Hepatocyte (in vitro differentiated cells): Measurements from ENCODE around the gene GATD1. TPM values are rescaled to one million over a fixed set of nuclear protein-coding genes. Genes with fewer than 3 reads are reported as not detected.

Source experiments
- DNase-seq: peaks from one replicate; pipeline ENCODE4 v3.0.0-alpha.2; 2016; ENCODE audit warnings: low spot score
- H2AFZ ChIP-seq: fragments of 200-600 bp; sonication (generic); 2 replicates; pipeline ENCODE4 v1.6.0; 2016; ENCODE audit warnings: antibody characterized with exemption, mild to moderate bottlenecking
- H3K27ac ChIP-seq: fragments of 200-600 bp; sonication (generic); 2 replicates; pipeline ENCODE4 v1.5.1; 2016; ENCODE audit warnings: mild to moderate bottlenecking
- H3K27me3 ChIP-seq: fragments of 200-600 bp; sonication (generic); 2 replicates; pipeline ENCODE4 v1.6.1; 2016
- H3K36me3 ChIP-seq: fragments of 200-600 bp; sonication (generic); replicated peaks from 2 replicates; pipeline ENCODE4 v1.5.1; 2016; ENCODE audit warnings: low read depth; ENCODE audit not compliant: insufficient read depth
- H3K4me1 ChIP-seq: fragments of 200-600 bp; sonication (generic); 2 replicates; pipeline ENCODE4 v1.5.1; 2016; ENCODE audit warnings: mild to moderate bottlenecking, moderate library complexity; ENCODE audit not compliant: insufficient read depth
- H3K4me2 ChIP-seq: fragments of 200-600 bp; sonication (generic); 2 replicates; pipeline ENCODE4 v1.6.0; 2016
- H3K4me3 ChIP-seq: fragments of 200-600 bp; sonication (generic); 2 replicates; pipeline ENCODE4 v1.5.1; 2016; ENCODE audit warnings: mild to moderate bottlenecking
- H3K79me2 ChIP-seq: fragments of 200-600 bp; sonication (generic); 2 replicates; pipeline ENCODE4 v1.6.0; 2017; ENCODE audit warnings: mild to moderate bottlenecking
- H3K9me2 ChIP-seq: fragments of 200-600 bp; sonication (generic); replicated peaks from 2 replicates; pipeline ENCODE4 v1.6.0; 2017; ENCODE audit warnings: mild to moderate bottlenecking; ENCODE audit not compliant: insufficient read depth
- H3K9me3 ChIP-seq: fragments of 200-600 bp; sonication (generic); 2 replicates; pipeline ENCODE4 v1.5.1; 2016; ENCODE audit warnings: low read depth, mild to moderate bottlenecking
- H4K20me1 ChIP-seq: fragments of 200-600 bp; sonication (generic); 2 replicates; pipeline ENCODE4 v1.6.0; 2016; ENCODE audit warnings: mild to moderate bottlenecking; ENCODE audit not compliant: insufficient read depth, poor library complexity, severe bottlenecking
- CTCF ChIP-seq: fragments of 200-600 bp; sonication (generic); IDR thresholded peaks from 2 replicates; pipeline ENCODE4 v1.5.1; 2016; ENCODE audit warnings: antibody characterized with exemption, mild to moderate bottlenecking; ENCODE audit not compliant: poor library complexity
- EZH2 ChIP-seq: fragments of 200-600 bp; sonication (generic); IDR thresholded peaks from 2 replicates; pipeline ENCODE4 v1.6.1; 2016; ENCODE audit warnings: antibody characterized with exemption, mild to moderate bottlenecking, borderline replicate concordance
- EZH2phosphoT487 ChIP-seq: fragments of 200-600 bp; sonication (generic); IDR thresholded peaks from one replicate; pipeline ENCODE4 v1.6.1; 2018; ENCODE audit warnings: antibody characterized with exemption, mild to moderate bottlenecking, low read depth, moderate library complexity; ENCODE audit not compliant: unreplicated experiment, severe bottlenecking
- WGBS: methylation state at CpG from one replicate; pipeline ENCODE4 v1.1.6; 2016; ENCODE audit warnings: low lambda C conversion rate; ENCODE audit errors: missing lambda C conversion rate; 5-methylcytosine and 5-hydroxymethylcytosine counted together
- polyA plus RNA-seq: library from polyadenylated mRNA; unstranded; fragments of >200 nt; fragmentation: Nextera tagmentation; extraction: Ambion mirVana; gene quantifications from 2 replicates; pipeline ENCODE4 v1.2.1, GENCODE V29; 2016
- total RNA-seq: library from RNA; depleted of rRNA; stranded (reverse); fragments of >200 nt; gene quantifications from 2 replicates; pipeline ENCODE4 v1.2.3, GENCODE V29; 2014

The GATD1 gene
- total and polyA plus RNA-seq, 2 experiments from 2014 or later, result 24.2 to 29.0 TPM

DNA sequence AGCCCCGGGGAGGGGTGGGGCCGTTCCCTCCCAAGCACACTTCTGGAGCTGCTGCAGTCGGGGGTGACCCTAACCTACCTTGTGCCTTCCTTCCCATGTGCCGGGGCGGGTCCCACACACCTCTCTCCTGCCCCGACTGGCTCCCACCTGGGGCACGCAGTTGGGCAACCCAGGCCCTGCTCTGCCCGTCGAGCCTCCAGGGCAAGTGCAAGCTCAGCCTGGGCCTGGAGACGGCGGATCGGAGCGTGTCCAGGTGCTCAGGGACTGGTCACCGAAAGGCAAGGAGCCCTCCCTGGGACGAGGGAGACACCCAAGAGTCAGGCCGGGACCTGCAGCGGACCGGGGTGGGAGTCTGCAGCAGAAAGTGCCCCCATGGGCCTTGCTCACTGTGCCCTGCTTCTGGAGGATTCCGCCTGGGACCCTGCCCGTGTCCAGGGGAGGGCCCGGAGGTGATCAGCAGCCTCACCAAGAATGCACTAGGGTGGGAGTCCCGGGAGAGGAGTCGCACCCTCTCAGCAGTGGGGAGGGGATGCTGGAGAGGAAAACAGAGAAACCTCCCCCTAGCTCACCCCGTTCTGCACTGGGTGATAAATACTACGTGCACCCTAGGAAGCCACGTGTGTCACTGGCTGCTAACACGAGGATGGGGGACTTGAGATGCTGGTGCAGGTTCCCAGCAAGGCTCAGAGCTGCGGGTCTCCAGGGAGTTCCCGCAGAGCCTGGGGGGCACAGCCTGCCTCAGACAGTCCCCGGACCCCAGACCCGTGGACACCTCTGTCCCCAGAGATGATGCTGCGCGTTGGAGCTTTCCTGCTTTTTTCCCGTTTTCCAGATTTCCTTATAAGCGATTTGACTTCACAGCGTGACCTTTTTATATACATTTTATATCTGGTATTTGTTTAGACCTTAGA, 5.2 kb upstream of the GATD1 start:
- Histone ChIP-seq H3K4me2 (peak overlapping the region; percentile 35), H2AFZ (no peak overlapping the region), H3K27me3 (no peaks in the 10 kb centered on the region), H3K4me3 (no peak overlapping the region), H3K9me3 (no peaks in the 10 kb centered on the region), H4K20me1 (peaks cover 4% of the 10 kb centered on the region), H3K79me2 (peaks cover 17% of the 10 kb centered on the region), H3K4me1 (peaks cover 18% of the 10 kb centered on the region), H3K36me3 (no peaks in the 10 kb centered on the region), H3K9me2 (no peaks in the 10 kb centered on the region), H3K27ac (peak overlapping the region; percentile 2)
- TF ChIP-seq EZH2phosphoT487 (no peak), EZH2 (no peak), CTCF (no peak)
- WGBS, result 83% methylated on average over 35 of the region's 36 CpGs
- no peak for DNase-seq

GRCh38 chr11:779955-780532, 2.8 kb upstream of the GATD1 start:
- DNase-seq, result no peak
- Histone ChIP-seq H3K9me2 (no peaks in the 10 kb centered on the region), H3K79me2 (peaks cover 40% of the 10 kb centered on the region), H3K4me1 (peaks cover 31% of the 10 kb centered on the region), H2AFZ (no peak overlapping the region), H3K27me3 (no peaks in the 10 kb centered on the region), H3K4me3 (no peak overlapping the region), H3K4me2 (no peak overlapping the region), H3K27ac (no peak overlapping the region), H3K36me3 (no peaks in the 10 kb centered on the region), H4K20me1 (peaks cover 21% of the 10 kb centered on the region), H3K9me3 (no peaks in the 10 kb centered on the region)
- no peak for TF ChIP-seq CTCF
- no peak for TF ChIP-seq EZH2phosphoT487
- TF ChIP-seq EZH2, result no peak
- WGBS, result 98% methylated on average over 16 of the region's 16 CpGs

DNA sequence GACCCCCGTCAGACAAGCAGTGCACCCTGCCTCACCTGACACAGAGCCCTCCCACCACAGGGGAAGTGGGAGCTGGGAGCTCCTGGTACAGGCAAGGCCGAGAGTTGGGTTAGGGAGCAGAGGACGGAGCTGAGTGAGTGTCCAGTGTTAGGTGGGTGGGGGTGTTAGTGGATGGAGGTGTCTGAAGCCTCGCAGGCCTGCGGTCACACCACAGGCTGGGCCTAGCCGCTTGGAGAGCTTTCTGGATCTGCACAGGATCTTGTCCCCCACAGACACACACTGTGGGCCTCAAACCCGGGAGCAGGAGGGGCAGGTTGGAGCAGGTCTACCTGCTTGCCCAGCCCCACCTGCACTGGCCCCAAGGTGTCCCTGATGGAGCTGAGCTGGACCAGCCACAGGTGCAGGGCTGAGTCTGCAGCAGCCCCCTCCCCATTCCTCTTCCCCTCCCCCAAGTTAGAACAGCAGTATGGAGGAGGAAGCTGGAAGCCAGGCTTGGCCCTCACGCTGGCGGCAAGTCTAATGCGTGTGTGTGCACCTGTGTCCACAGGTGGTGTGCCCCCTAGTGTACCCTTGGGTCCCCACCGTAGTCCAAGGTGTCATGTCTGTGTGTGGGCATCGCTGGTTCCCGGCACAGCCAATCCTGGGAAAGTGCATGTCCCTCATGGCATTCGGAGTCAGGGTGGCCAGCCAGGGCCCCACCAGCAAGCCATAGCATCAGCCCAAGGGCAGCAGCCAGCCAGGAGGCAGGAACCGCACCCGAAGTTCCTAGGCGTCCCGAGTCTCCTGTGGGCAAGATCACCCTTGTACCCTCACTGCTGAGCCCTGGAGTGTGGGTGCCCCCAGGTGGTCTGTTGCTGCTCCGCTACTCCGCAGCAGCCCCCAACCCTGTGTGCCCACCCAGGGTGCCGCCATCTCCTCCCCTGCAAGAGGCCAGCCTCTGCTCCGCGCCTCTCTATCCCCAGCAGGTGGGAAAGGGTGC, 2.0 kb upstream of the GATD1 start:
- Histone ChIP-seq H2AFZ (no peak overlapping the region), H3K4me3 (no peak overlapping the region), H3K4me1 (peaks cover 31% of the 10 kb centered on the region), H3K9me3 (no peaks in the 10 kb centered on the region), H3K4me2 (no peak overlapping the region), H3K36me3 (no peaks in the 10 kb centered on the region), H4K20me1 (peaks cover 27% of the 10 kb centered on the region), H3K79me2 (peaks cover 48% of the 10 kb centered on the region), H3K27me3 (no peaks in the 10 kb centered on the region), H3K27ac (no peak overlapping the region), H3K9me2 (no peaks in the 10 kb centered on the region)
- TF ChIP-seq EZH2 (no peak), CTCF (no peak), EZH2phosphoT487 (no peak)
- WGBS, result 95% methylated on average over 23 of the region's 23 CpGs
- no peak for DNase-seq
